Lung microvascular endothelial cell (primary cell): ENCODE data around the gene PLXNB3. TPM values are rescaled to one million over a fixed set of nuclear protein-coding genes. Genes with fewer than 3 reads are reported as not detected.

Experiments used
- DNase-seq, 2 donors: peaks; one replicate each; pipeline versions ENCODE4 v3.0.0 to v3.0.0-alpha.2; 2010; ENCODE audit warnings: low read depth in 2 of 2
- total RNA-seq: library from RNA; depleted of rRNA; stranded (reverse); fragments of >200 nt; gene quantifications from 2 replicates; pipeline ENCODE4 v1.2.1, GENCODE V29; 2014

The PLXNB3 gene
- total RNA-seq, 1 donor from 2014 or later: 4.4 TPM

DNA sequence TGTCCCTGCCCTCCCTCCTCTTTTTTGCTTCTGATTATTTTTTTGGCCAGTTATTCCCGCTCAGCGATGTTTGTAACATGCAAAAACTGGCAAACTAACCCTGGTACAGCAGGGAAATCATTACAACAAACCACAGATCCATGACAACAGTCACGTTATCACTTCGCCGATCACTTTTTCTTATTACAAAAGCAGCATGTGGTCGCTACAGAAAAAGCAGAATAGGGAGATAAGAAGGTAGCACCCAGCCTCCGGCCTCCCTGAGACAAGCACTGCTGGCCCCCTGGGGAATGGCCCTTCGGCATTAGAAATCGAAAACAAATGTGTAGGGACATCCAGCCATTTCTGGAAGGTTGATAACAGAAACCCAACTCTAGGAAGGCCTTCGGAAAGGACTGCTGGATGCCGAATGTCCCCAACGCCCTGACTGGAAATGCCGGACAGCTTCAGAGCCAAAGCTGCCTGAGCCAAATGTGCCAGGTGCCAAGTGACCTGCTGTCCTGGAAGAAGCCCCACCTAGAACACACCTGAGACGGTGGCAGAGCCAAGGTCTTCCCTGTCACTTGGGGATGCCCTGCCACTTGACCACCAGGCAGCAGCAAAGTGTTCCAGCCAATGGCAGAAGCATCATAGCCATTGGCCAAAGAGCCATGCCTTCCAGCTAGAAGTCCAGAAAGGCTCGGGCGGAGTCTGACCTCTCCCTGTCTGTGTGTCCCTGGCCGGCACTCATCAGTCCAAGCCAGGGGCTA, 27.2 kb downstream of the PLXNB3 start:
- DNase-seq: no peak

DNA sequence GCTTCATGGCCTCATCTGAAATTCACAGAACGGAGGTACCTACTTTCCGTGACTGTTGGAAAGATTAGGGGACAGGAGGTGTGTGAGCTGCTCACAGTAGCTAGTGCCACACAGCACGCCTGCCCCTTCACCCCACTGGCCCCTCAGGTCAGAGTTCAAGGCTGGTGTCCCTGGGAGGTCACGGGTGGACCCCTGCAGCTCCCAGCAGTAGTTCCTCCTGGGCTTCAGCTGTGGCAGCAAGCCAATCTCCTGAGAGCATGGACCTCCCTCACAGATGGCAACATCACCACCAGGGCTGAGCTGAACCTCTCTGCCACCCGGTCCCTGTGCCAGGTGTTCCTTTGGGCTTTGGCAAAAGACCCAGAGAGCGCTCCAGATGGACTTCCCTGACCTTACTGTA, 28.3 kb downstream of the PLXNB3 start:
- DNase-seq: no peak

DNA sequence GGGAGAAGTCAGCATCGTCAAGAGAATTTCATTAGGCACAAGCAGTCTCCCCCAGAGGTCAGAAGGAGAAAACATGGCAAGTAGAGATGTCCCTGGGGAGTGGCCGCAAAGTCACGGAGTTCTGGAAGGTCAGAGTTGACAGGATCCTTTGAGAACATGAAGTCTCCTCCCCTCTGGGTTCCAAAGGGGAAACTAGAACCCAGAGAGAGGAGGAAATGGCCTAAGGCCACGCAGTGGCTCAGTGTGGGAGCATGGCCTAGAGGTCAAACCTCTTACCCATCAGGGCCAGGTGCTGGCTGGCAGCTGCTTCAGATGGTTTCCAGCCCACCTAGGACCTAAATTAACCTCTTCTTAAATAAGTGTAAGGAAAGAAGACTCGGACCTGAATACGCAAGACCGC, 29.2 kb downstream of the PLXNB3 start:
- DNase-seq: peak in 1 of 2 donors; percentile 5

DNA sequence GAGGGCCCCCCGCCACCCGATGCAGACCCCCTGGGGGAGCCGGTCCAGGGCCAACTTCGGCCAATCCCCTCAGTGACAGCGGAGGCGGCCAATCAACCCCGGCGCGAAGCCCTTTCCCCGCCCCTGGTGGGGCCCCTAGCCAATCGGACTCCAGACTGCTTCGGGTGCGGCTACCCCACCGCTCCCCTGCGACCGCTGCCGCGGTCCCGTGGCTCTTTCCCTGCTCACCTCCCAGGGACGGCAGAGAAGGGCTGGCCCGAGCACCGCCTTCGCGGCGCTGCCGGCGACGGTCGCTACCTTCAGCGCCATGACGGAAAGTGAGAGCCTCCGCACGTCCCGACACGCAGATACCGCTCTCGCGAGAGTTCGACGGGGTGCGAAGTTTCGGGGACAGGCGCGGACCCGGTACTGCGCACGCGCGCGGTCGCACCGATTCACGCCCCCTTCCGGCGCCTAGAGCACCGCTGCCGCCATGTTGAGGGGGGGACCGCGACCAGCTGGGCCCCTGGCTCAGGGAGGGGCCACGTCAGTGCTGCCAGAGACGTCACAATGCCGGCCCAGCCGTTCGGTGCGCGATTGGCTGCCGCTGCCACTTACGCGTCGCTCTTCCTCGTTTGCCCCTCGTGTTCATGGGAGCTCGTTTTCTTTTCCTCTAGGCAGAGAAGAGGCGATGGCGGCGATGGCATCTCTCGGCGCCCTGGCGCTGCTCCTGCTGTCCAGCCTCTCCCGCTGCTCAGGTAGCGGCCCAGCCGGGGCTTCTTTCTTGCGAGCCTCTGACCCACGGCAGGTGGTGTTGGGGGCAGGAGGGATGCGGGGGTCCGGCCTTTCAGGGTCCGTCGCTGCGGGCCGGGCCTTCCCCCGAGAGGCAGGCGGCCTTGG, 30.2 kb downstream of the PLXNB3 start, which contains the start of the genes IDH3G and SSR4:
Gene IDH3G, minus strand, starts transcription at position 358 of the 879 bp plus-strand sequence. Its CDS starts 49 bp downstream, at position 309.
Gene SSR4, plus strand, starts transcription at position 651 of the 879 bp plus-strand sequence. Its CDS starts 20 bp downstream, at position 671.
- peak; percentile 96 to 97 for DNase-seq

DNA sequence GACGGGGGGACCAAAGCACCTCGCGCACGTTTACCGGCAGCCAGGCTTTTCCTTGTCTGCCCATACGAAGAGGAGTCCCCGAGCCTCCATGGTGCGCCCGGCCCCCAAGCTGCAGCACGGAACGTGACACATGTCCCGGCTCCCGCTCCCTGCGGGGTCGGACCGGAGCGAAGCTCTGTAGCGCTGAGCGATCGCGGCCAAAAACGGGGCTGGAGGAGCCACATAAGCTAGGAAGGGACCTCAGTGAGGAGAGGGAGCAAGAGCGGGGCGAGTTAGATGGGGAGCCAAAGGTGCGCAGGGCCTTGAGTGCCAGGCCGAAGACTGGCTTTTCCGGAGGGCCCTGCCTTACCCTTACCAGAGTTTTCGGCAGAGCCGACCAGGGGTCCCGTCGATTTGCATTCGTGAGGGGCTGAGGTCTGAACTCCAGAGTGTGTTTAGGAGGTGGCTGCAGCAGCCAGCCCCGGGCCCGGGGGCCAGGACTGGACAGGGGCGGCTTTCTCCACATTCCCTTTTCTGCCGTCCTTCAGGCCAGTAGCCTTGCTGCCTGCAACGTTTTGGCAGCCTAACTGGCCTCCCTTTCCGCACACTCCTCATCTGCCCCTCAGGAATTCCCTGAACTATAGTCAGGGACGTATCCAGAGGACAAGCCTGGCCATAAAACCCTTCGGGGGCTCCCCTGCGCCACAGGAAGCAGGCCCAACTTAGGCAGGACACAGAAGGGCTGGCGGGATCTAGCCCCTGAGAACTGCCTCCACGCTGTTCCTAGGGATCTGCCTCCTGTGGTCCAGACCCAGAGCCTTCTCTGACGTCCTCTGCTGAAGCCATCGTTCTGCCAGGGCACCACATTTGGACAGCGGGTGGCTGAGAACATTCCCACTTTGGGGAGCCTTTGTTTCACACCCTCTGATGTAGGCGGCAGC, 31.1 kb downstream of the PLXNB3 start:
- peak; percentile 13 to 20 for DNase-seq

DNA sequence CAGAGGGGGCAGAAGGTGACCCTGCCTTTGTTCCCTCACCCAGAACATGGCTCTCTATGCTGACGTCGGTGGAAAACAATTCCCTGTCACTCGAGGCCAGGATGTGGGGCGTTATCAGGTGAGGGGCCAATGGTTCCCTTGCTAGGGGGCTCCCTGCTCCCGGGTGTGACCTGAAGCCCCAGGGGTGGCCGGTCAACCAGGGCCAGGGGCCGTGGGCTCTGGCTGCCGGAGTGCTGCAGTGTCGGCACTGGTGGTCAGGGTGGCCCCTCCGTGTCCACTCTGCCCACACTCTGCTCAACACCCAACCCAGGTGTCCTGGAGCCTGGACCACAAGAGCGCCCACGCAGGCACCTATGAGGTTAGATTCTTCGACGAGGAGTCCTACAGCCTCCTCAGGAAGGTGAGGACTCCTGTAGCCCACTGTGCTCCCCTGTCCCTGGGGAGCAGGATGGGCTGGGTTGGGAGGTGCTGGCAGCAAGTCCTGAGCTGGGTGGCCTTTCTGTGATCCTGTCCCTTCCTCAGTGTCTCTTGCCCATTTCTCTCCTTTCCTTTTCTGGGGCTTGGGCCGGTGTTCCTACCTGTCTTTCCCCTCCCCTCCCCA, 33.5 kb downstream of the PLXNB3 start:
- DNase-seq: no peak

DNA sequence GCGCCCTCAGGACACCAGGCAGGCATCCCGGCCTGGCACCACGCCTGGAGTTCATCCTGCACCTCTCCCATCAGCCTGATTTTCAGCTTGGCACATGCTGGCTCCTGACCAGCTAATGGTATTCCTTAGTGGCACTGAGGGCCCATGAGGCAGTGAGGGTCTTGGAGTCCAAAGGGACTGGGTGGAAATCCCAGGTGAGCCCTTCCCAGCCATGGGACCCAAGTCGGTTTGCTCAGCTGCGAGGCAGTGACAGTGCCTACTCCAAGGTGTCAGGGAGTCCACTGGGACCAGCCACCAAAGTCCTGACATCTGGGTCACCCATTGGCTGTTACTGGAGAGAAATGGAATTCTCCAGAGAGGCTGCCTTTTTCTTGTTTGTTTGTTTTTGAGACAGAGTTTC, 35.3 kb downstream of the PLXNB3 start:
- DNase-seq: no peak

DNA sequence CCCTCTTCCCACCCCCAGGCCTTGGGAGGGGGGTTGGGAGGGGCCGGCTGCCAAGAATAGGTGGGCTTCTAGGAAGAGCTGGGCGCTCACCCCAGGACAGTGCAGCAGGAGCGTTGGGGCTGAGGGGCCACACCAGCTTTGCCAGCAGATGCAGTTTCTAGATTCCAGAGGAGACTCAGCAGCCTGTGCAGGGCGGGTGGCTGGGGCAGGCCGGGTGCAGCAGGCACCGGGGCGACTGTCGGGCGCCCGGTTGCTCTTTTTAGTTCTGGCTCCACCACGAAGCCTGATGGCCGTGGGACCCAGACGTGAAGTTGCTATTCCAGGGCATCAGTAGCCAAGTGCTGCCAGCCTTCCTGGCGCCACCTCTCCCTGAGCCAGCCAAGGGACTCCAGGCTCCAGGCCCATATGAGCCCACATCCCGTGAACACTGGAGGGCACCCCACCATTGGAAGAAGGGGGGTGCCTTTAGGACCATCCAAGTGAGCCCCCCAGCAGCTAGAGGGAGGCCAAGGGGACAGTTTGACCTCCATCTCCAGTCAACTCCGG, 36.2 kb downstream of the PLXNB3 start:
- DNase-seq: no peak

DNA sequence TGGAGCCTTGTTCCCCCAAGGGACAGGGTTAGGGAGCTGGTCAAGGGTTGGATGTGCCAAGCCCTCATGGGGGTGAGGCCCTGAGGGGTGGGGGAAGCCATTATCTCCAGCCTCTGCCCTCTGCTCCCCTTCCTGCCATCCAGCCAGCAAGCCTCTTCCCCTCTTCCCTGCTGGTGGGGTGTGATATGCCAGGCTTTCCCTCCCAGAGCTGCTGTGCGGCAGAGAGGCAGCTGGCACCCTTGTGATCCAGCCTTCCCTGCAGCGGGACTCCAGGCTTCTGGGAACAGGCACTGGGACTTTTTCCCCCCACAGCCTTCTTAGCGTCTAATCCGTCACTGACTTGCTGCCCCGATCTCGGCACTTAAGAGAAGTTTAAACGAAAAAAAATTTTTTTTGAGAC, 36.7 kb downstream of the PLXNB3 start:
- no peak for DNase-seq

DNA sequence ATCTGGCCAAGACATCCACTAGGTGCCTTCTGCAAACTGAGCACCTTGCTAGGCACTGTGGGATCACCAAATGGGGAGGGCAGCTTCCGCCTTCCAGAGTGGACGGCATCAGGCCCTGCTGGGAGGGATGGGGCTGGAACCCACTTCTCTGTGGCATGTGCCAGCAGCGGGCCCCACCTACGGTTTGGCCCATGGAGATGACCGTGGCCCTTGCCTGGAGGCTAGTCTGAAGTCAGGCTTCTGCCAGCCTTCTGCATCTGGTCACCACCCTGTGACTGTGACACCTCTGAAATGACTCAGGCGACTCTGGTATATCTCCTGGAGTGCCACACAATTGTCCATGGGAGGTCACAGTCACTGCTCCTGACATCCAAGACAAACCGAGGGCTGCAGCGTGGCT, 37.6 kb downstream of the PLXNB3 start:
- DNase-seq: no peak

DNA sequence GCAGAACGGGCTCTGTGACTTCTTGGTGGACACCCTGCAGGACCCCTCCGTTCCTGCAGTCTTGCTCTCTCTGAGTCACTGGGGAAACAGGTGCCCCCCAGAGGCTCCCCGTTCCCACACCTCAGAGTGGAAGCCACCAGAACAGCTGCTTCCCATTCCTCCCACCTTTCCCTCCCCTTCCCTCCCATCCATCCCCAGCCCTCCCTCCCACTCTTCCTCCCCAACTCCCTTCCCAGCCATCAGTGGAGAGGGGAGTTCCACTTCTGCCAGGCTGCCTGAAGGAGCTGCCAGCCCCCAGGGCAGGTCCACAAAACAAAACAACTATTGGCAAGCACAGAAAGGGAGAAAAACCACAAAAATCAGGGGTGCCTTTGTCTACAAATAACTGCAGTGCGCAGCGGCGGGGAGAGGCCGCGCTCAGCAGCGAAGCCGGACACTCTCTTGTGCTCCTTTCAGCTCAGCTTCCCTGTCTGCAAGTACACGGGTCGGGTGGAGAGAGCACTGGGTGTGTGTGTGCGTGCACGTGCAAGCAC, 38.5 kb downstream of the PLXNB3 start:
- no peak for DNase-seq

DNA sequence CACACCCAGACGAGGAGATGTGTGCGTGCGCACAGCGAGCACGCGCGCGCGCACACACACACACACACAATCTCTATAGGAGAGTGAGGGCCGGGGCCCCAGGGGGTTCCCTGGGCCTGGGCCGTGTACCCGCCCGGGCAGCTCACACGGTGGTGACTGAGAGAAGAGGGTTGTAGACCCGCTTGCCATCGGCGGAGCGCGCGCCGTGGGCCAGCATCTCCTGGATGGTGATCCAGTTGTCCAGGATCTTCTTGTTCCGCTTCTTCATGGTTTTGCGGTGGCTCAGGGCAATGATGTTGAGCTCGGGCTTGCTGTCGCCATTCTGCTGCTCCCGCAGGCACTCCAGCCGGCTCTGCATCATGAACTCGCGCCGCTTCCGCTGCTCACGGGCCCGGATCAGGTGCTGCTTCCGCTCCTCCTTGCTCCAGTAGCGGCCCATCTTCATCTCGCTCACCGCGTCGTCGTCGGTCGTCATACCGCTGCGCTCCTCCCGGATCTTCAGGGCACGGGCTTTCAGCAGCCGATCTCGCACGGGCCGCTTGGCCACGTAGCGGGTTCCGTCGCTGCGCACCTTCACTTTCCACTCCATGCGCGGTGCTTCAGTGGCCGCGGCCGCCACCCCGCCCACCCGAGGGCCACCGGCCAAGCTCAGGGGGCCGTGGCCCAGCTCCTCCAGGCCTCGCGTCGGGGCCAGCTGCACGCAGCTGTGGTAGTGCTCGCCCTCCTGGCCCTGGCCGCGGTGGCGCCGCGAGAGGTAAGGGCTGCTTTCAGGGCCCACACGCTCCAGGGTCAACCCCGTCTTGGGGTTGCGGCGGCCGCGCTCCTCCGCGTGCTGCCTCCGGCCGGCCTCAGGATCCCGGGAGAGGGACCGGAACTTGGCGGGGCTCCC, 39.4 kb downstream of the PLXNB3 start:
- DNase-seq: no peak

DNA sequence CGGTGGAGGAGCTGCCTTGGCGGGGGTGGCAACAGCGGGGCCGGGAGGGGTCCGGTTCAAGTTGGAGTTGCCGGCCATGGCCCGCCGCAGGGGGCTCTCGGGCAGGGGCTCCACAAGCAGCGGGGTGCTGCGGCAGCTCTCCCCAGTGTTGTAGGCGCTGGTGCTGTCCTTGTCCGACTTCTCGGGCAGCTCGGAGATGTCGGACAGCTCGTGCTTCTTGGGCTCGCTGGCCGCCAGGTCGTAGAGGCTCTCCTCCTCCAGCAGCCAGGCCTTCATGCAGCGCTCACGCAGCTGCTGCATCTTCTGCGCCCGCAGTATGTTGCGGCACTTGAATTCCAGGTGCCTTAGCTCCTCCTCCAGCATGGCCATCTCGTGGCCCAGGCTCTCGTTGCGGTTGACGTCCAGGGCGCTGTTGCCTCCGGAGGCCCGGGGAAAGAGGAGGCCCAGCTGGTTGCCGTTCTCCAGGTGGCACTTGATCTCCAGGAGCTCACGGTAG, 40.1 kb downstream of the PLXNB3 start:
- no peak for DNase-seq

DNA sequence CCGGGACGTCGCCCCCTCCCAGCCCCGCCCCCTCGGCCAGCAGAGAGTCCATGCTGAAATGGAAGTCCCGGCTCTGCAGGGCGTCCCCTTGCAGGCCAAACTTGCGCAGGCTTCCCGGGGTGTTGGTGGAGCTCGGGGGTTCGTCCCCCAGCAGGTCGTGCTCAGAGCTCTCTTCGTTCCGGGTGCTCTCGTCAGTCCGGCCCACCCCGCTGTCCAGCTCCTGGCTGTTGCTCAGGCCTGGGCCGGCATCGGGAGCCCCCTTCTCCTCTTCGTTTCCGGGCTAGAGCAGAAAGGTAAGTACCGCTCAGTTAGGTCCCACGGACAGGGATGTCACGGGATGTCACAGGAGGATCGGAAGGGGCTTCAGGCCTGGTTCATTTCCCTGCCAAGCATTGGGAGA, 40.6 kb downstream of the PLXNB3 start:
- no peak for DNase-seq

DNA sequence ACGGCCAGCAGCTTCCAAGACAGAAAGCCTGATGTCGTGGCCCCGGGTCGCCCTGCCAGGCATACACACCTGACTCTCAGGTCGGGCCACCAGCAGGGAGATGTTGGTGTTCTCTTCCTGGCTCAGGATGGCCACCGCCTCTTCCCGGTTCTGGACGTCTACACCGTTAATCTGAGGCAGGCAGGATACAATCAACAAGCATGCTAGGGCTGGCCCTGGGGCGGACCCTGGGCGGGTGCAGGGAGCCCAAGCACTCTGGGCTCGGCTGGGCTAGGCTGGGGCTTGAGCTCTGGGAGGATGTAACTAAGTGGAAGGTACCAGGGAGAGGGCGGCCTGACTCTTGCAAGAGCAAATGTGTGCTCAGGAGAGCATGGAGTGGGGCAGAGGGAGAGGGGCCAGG, 41.4 kb downstream of the PLXNB3 start:
- DNase-seq: no peak

DNA sequence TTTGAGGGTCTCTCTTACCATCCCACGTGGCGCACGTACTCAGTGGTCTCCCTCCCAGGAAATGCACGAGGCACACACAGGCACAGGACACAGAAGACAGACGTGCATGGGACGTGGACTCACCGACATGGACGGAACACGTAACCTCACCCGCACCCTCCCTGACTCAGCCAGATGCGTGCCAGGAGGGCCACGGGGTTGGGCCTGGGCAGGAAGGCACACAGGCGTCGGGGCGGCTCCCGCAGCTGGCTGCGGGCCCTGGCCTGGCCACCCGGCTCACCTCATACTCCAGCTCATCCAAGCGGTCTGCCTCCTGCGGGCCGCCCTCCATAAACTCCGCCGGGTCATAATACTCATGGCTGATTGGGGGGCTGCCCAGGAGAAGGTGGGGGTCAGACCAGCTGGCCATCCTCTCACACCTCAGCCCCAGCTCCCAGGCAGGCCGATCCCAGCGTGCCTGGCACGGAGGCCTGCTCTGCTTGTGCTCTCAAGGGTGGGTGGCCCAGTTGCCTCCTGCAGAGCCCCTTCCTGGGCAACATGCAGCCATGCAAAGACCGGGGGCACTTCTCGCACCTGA, 43.0 kb downstream of the PLXNB3 start:
- DNase-seq: peak; percentile 24 to 64

DNA sequence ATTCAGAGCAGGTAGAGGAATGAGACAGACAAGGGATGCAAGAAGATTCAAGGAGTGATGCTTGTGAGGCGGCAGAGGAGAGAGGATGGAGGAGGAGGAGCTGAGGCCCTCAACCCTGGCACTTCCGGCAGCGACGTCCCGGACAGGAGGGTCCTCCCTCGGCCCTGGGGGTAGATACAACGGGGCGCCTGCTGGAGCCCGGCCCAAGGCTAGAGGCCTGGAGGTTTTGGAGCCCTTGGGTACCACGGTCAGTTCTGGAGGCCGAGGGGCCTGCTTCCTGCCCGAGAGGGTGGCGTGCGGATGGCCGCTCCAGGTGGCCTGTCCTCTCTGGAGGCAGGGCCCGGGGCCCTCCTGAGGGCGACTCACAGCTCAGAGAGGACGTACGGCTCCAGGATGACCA, 43.9 kb downstream of the PLXNB3 start:
- no peak for DNase-seq

DNA sequence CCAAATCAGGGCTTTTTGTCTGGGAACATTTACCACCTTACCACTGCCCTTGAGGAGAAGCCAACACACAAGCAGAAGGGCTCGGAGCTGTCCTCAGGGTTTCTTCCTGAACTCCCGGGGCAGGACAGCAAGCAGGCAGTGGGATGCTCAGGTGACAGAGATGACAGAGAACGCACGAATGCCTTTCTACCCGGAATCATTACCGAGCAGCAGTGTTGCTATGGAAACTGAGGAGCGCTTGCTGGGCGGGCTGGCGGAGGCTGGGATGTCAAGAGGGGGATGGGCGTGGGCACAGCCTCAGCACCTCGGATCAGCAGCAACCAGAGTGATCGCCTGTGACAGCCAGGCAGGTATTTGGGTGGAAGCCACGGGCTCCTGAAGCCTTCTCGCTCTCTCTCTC, 48.2 kb downstream of the PLXNB3 start:
- DNase-seq: no peak

DNA sequence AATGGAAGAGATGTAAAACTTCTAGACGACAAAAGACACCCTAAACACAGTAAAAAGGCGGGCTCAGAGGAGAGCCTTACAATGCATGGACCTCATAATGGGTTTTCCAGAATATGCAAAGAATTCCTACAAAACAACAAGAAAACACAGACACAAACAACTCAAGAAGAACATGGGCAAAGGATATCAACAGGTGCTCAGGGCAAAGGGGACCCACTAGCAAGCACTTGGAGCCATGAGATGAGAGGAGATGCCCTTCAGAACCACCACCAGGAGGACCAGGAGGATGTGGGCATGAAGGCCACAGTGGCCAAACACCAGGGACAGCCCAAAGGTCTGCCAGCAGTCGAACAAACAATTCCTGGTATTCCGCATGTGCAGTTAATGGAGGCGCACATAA, 49.1 kb downstream of the PLXNB3 start:
- DNase-seq: no peak
